GM18517 (cell line): Measurements from ENCODE around the gene NKX6-2.
"Not testable (repeated sequence)": the region's sequence is repeated elsewhere in the genome, so short reads cannot be mapped to it uniquely, and the experiment has no call there.

Source experiments
- ATAC-seq: cut with Tn5 transposase; IDR thresholded peaks from one replicate; pipeline ENCODE4 v1.9.1; 2021; ENCODE audit warnings: mild to moderate bottlenecking, moderate library complexity; ENCODE audit not compliant: unreplicated experiment

The NKX6-2 gene

DNA sequence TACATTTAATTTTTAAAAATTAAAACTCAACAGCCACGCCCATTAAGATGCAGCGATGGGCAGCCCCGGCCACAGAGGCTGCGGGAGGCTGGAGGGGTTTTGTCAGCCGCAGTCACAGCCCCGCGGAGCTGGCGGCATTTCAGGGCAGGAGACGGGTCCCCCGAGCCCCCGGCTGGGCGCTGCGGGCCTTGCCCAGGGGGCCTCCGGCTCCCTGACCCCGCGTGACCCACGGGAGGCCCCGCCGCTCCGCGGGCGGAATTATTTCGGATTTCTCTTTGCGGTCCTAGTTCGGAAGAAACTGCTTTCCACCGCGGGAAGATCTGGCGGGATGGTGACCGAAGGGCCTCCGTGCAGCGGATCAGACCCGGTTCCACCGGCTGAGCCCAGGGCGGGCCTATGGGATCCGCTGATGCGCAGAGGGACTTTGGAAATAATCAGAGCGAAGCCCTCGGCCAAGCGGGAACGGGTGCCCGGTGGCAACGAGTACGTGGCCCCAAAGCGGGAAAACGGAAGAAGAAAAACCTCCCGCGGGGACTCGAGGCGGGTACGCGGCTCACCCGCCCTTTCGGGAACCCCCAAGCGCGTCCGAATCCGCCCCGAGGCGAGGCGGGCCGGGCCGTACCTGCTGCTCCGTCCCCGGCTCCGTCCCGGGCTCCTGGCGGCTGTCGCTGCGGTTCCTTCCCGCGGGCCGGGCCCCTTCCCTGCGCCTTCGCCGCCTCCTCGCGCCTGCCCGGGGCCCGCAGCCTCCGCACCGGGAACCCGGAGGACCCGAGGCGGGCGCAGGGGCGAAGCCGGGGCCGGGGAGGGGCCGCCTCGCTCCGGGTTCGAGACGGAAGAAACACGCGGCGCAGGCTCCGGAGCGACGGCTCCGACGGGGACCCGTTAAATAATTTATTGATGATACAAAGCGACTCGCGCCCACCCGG, 1.7 kb downstream of the NKX6-2 start:
- no peak for ATAC-seq

GRCh38 chr10:132783165-132783939, 2.6 kb downstream of the NKX6-2 start:
- no peak for ATAC-seq

- no peak for ATAC-seq
Measured at GRCh38 chr10:132781556-132781955, 4.4 kb downstream of the NKX6-2 start.

DNA sequence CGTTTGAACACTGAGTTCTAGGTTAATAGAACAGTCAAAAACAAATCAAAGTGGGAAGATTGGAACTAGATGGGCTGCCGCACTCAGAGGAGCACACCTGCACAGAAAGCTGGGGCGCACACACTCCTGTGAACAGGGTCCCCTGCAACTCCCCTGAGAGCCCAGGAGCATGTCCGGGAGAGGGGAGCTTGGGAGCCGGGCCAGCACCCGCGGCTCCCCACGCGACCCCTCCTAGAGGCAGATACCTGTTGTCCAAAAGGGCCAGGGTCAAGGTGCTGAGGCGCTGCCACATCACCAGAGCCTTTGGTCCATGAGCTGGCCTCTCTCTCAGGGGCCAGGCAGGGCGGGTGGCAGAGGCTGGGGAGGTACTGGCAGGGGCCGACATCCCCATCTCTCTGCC, 5.6 kb downstream of the NKX6-2 start:
- ATAC-seq = no peak

GRCh38 chr10:132779549-132780294, 6.2 kb downstream of the NKX6-2 start:
- ATAC-seq = no peak

GRCh38 chr10:132777441-132777840, 8.5 kb downstream of the NKX6-2 start:
- ATAC-seq = no peak

DNA sequence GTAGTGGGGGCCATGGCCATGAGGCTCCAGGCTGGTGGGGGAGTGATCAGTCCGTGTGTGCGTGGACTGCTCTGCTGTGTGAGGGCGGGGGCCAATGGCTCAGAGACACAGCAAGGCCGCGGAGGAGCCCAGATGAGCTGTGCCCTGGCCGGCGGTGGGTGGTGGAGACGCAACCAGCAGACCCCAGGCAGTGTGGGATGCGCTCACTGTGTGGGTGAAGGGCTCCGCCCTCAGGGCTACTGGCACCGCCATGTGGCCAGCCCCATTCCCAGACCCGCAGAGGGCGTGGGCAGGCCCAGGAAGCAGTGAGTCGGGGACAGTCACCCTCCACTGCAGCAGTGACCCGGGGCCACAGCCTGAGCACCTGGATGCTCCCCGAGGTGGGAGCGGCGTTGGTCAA, 9.1 kb downstream of the NKX6-2 start:
- ATAC-seq = no peak

GRCh38 chr10:132776186-132776585, 9.8 kb downstream of the NKX6-2 start:
- ATAC-seq = no peak

DNA sequence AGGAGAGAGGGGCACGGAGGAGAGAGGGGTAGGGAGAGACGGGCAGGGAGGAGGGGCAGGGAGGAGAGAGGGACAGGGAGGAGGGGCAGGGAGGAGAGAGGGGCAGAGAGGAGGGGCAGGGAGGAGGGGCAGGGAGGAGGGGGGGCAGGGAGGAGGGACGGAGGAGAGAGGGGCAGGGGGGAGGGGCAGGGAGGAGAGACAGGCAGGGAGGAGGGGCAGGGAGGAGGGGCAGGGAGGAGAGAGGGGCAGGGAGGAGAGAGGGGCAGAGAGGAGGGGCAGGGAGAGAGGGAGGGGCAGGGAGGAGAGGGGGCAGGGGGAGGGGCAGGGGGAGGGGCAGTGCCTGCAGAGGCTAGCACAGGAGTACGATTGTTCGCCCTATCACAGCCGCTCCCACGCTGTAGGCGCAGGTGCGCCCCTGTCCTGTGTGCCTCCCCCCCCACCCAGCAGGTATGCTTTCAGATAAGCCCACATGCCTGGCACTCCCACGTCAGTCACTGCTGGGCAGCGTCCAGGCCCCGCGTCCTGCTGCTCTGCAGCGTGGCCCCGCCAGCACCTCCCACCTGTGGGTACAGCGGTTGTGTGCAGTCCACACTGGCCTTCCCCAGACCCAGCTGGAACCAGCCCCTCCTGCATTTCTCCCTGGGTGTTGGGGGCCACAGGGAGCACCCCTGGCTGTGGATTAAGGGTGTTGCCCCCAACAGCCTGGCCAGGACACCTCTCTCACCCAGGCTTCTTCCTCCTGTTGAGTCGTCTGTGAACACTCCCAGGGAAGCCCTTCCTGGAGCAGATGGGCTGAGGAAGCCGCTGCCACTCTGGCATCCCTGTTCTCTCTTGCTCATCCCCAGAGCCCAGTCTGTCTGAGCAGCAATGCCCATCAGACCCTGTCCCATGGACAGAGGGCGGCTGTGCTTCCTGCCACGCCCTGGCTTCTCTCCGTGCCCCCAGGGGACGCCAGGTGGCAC, 10.8 kb downstream of the NKX6-2 start:
- no peak for ATAC-seq

GRCh38 chr10:132774181-132774901, 11.6 kb downstream of the NKX6-2 start:
- ATAC-seq = no peak

DNA sequence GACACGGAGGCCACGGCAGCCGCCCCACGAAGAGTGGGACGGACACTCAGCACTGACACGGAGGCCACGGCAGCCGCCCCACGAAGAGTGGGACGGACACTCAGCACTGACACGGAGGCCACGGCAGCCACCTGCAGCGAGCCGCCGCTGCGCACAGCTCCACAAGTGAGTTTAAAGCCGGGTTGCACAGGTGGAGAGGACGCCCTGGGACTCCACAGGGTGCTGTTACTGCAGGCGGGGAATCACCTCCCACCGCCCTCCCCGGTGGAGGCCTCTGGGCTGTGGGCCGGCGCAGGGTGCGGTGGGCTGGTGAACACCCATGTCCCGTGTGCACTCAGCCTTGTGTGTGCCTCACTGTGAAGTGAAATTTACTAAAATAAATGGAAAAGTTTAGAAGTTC, 13.1 kb downstream of the NKX6-2 start:
- not testable (repeated sequence) for ATAC-seq

GRCh38 chr10:132770061-132771021, 15.6 kb downstream of the NKX6-2 start:
- ATAC-seq = no peak

DNA sequence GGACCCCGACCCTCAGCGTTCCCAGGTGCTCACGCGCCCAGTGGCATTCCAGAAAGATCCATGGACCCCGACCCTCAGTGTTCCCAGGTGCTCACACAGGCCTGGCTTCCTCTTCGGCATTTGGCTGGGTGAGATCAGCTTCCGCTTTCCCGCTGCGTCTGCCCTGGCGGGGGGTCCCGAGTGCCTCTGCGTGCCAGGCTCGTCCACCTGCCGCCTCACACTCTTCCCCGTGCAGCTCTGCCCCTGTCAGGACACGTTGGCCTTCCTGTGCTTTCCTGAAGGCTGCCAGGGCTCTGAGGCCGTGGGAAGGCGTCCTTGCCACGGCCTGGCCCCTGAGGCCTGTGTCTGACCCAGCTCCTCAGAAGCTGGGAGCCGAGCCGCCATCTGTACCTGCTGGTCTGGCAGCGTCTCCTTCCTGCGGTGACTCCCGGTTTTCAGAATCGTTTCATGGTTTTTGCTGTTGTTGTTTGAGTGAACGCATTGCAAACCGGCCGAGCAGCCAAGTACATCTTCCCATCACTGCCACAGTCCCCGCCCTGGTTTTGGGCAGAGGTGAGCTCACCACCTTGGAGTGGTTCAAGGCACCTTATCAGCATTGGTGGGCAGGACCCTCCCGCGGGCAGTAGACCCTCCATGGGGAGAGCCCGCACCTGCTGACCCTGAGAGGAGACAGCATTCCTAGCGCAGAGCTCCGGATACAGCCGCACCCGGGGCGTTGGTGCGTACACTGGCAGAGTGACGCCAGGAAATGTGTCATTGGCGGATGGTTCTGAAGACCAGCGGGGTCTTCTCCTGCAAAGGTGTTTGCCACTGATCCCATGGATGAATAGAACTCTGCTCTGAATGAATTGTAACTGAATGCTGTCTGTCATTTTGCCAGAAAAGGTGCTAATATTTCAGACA, 17.4 kb downstream of the NKX6-2 start:
- ATAC-seq = no peak

- no peak for ATAC-seq
Measured at GRCh38 chr10:132766291-132766690, 19.7 kb downstream of the NKX6-2 start.

- ATAC-seq = no peak
Measured at GRCh38 chr10:132765435-132765834, 20.5 kb downstream of the NKX6-2 start.

DNA sequence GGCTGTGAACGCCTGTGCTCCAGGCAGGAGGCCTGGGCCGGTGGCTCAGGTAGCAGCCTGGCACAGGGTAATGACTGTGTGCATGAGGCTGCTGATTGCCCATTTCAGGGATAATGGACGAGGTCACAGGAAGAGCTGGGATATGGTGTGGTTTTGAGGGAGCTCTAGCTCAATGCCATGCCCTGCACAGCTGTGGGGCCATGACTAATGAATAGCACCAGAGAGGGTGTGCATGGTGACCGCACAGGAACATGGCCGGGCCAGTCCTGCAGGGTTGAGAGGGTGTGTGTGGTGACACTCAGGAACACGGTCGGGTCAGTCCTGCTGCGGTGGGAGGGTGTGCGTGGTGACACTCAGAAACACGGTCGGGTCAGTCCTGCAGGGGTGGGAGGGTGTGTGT, 21.8 kb downstream of the NKX6-2 start:
- ATAC-seq = no peak

DNA sequence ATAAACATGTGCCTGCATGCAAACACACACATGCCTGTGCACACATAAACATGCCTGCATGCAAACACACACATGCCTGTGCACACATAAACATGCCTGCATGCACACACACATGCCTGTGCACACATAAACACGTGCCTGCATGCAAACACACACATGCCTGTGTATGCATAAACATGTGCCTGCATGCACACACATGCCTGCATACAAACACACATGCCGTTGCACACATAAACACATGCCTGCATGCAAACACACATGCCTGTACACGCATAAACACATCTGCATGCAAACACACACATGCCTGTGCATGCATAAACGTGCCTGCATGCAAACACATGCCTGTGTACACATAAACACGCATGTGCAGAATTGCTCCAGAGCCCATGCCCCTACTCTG, 22.4 kb downstream of the NKX6-2 start:
- ATAC-seq = no peak
